GM21619 (cell line): Measurements from ENCODE around the gene ASB1.

Experiments used
- ATAC-seq: cut with Tn5 transposase; IDR thresholded peaks from one replicate; pipeline ENCODE4 v1.9.1; 2021; ENCODE audit not compliant: unreplicated experiment

The ASB1 gene

GRCh38 chr2:238489431-238489830 lies 62.7 kb downstream of the ASB1 start:
- ATAC-seq = no peak

- no peak for ATAC-seq
These were observed 63.2 kb downstream of the ASB1 start for GRCh38 chr2:238489896-238490295.

- no peak for ATAC-seq
These were observed 66.1 kb downstream of the ASB1 start for GRCh38 chr2:238492840-238493239.

- no peak for ATAC-seq
These were observed 66.7 kb downstream of the ASB1 start for GRCh38 chr2:238493411-238493810.

GRCh38 chr2:238493880-238494572 lies 67.3 kb downstream of the ASB1 start:
- ATAC-seq = no peak

GRCh38 chr2:238494573-238494961 lies 67.8 kb downstream of the ASB1 start:
- ATAC-seq = no peak

- ATAC-seq = no peak
These were observed 68.7 kb downstream of the ASB1 start for GRCh38 chr2:238495422-238495821.

- ATAC-seq = no peak
These were observed 70.3 kb downstream of the ASB1 start for GRCh38 chr2:238496756-238497609.

GRCh38 chr2:238497610-238498005 lies 70.9 kb downstream of the ASB1 start:
- no peak for ATAC-seq

GRCh38 chr2:238498188-238498587 lies 71.5 kb downstream of the ASB1 start:
- no peak for ATAC-seq

GRCh38 chr2:238498691-238499295 lies 72.1 kb downstream of the ASB1 start:
- no peak for ATAC-seq

- ATAC-seq = no peak
These were observed 73.2 kb downstream of the ASB1 start for GRCh38 chr2:238499731-238500580.

- ATAC-seq = no peak
These were observed 74.6 kb downstream of the ASB1 start for GRCh38 chr2:238501311-238501710.
